A673 (cell line): ENCODE data around the gene SLC44A3. TPM values are rescaled to one million over a fixed set of nuclear protein-coding genes. Genes with fewer than 3 reads are reported as not detected.

ENCODE experiments used
- BruUV-seq: library from RNA; stranded (reverse); fragments of 400-500 nt; replicated peaks from 2 replicates; lab custom pipeline; 2021; lab: Mats Ljungman, UMichigan
- CTCF ChIA-PET: fragments of 300-600 bp; sonication (Branson Sonifier 250); formaldehyde crosslinking; loops from one replicate; lab custom pipeline; 2022; ENCODE audit warnings: antibody characterized with exemption; lab: Charles Lee
- POLR2A ChIA-PET: fragments of 300-600 bp; sonication (Branson Sonifier 250); formaldehyde crosslinking; loops from one replicate; lab custom pipeline; 2022; ENCODE audit warnings: antibody characterized with exemption; ENCODE audit not compliant: low non-redundant PET; lab: Charles Lee
- DNase-seq: peaks from one replicate; pipeline ENCODE4 v3.0.0-alpha.2; 2015; ENCODE audit warnings: low spot score
- H3K27ac ChIP-seq: fragments of 200-600 bp; sonication (generic); 2 replicates; pipeline ENCODE4 v1.5.1; 2016; ENCODE audit warnings: mixed run types, low read depth, mild to moderate bottlenecking, mixed read lengths, antibody characterized with exemption, low read length; ENCODE audit not compliant: poor library complexity, severe bottlenecking
- H3K27me3 ChIP-seq: fragments of 200-600 bp; sonication (generic); replicated peaks from 2 replicates; pipeline ENCODE4 v1.6.1; 2017; ENCODE audit warnings: mixed run types, low read depth, mild to moderate bottlenecking, mixed read lengths, antibody characterized with exemption, low read length; ENCODE audit not compliant: insufficient read depth, poor library complexity
- H3K36me3 ChIP-seq: fragments of 200-600 bp; sonication (generic); 2 replicates; pipeline ENCODE4 v1.6.1; 2016; ENCODE audit warnings: mixed run types, mild to moderate bottlenecking, mixed read lengths, antibody characterized with exemption, low read length; ENCODE audit not compliant: insufficient read depth, poor library complexity, severe bottlenecking
- H3K4me1 ChIP-seq: fragments of 200-600 bp; sonication (generic); 2 replicates; pipeline ENCODE4 v1.6.1; 2017; ENCODE audit warnings: mixed run types, mild to moderate bottlenecking, mixed read lengths, antibody characterized with exemption, low read length; ENCODE audit not compliant: insufficient read depth, poor library complexity, severe bottlenecking
- H3K4me3 ChIP-seq: fragments of 200-600 bp; sonication (generic); 2 replicates; pipeline ENCODE4 v1.5.1; 2016; ENCODE audit warnings: low read depth, mixed run types, mild to moderate bottlenecking, mixed read lengths, low read length; ENCODE audit not compliant: poor library complexity, severe bottlenecking
- H3K9me3 ChIP-seq: fragments of 200-600 bp; sonication (generic); 2 replicates; pipeline ENCODE4 v1.6.1; 2016; ENCODE audit warnings: mixed run types, low read depth, mild to moderate bottlenecking, mixed read lengths, antibody characterized with exemption, low read length; ENCODE audit not compliant: poor library complexity, severe bottlenecking
- EZH2 ChIP-seq: fragments of 200-600 bp; sonication (generic); IDR thresholded peaks from 2 replicates; pipeline ENCODE4 v1.6.1; 2017; ENCODE audit warnings: borderline replicate concordance, low read depth, mild to moderate bottlenecking, mixed read lengths, antibody characterized with exemption, low read length; ENCODE audit not compliant: poor library complexity, severe bottlenecking
- intact Hi-C: fragments of 100-400 bp; cut with micrococcal nuclease; formaldehyde crosslinking; loops from one replicate; pipeline ENCODE4 v1.10.0; 2022; ENCODE audit not compliant: unreplicated experiment
- total RNA-seq: library from RNA; stranded (reverse); gene quantifications from 2 replicates; pipeline ENCODE4 v1.2.3, GENCODE V29; 2021
- TF ChIP-seq, protein P1 (sequence below): fragments of 300-800, 200-600 bp; sonication (generic); conservative IDR thresholded peaks from 2 replicates; pipeline ENCODE4 v1.5.1; 2017; ENCODE audit warnings: low read depth, mild to moderate bottlenecking, antibody characterized with exemption, low read length, moderate library complexity, mixed read lengths

SLC44A3 gene
- total RNA-seq, 1 experiment from 2014 or later, result not detected

DNA sequence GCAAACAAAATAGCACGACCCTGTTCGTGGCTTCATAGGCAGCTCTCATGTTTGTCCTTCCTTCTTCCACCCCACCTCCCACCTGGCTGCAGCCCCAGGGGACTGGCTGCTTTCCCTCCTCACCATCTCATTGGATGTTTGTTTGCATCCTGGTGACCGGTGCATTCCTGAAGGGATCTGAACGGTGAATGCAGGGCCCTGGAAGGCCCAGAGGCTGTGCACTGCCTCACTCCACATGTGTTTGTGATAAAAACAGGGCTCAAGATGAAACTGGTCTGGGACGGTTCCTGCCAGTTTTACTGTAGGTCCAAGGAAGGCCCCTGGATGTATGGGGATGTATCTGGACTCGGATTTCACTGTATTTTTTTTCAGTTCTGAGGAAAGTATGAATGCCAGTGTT lies 63.9 kb downstream of the SLC44A3 start:
- no peak for TF ChIP-seq EZH2
- TF ChIP-seq, protein P1, sequence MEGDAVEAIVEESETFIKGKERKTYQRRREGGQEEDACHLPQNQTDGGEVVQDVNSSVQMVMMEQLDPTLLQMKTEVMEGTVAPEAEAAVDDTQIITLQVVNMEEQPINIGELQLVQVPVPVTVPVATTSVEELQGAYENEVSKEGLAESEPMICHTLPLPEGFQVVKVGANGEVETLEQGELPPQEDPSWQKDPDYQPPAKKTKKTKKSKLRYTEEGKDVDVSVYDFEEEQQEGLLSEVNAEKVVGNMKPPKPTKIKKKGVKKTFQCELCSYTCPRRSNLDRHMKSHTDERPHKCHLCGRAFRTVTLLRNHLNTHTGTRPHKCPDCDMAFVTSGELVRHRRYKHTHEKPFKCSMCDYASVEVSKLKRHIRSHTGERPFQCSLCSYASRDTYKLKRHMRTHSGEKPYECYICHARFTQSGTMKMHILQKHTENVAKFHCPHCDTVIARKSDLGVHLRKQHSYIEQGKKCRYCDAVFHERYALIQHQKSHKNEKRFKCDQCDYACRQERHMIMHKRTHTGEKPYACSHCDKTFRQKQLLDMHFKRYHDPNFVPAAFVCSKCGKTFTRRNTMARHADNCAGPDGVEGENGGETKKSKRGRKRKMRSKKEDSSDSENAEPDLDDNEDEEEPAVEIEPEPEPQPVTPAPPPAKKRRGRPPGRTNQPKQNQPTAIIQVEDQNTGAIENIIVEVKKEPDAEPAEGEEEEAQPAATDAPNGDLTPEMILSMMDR, result no peak
- ChIA-PET POLR2A (no interaction called here), CTCF (no interaction called here)
- Histone ChIP-seq H3K4me3 (no peak overlapping the region), H3K4me1 (no peaks in the 10 kb centered on the region), H3K27ac (no peak overlapping the region), H3K36me3 (no peaks in the 10 kb centered on the region), H3K9me3 (no peaks in the 10 kb centered on the region), H3K27me3 (no peaks in the 10 kb centered on the region)
- BruUV-seq, result no TSS peak
- no peak for DNase-seq
- intact Hi-C loops, result no loop called here

DNA sequence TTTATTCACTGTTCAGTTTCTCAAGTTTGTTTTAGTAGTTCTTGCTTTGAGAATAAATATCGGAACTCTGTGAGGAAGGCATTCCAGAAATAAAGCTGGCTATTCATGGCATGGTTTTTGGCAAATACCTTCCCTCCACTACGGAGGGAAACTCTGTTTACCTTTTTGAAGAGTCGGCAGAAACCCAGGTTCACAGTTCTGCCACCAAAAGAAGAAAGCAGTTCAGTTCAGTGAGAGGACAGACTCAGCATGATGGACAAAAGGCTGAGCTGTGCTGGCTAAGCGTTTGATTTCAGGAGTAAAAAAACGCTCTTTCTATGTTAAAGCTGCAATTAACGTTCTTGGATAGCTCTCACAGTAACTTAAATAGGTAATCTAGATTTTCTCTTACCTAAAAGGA lies 64.3 kb downstream of the SLC44A3 start:
- H3K4me3 ChIP-seq, result no peak overlapping the region
- H3K4me1 ChIP-seq, result no peaks in the 10 kb centered on the region
- TF ChIP-seq EZH2, result no peak
- TF ChIP-seq, protein P1, result no peak
- no peaks in the 10 kb centered on the region for H3K27me3 ChIP-seq
- BruUV-seq, result no TSS peak
- no peaks in the 10 kb centered on the region for H3K36me3 ChIP-seq
- ChIA-PET CTCF (no interaction called here), POLR2A (no interaction called here)
- intact Hi-C loops, result no loop called here
- no peaks in the 10 kb centered on the region for H3K9me3 ChIP-seq
- no peak for DNase-seq
- no peak overlapping the region for H3K27ac ChIP-seq

DNA sequence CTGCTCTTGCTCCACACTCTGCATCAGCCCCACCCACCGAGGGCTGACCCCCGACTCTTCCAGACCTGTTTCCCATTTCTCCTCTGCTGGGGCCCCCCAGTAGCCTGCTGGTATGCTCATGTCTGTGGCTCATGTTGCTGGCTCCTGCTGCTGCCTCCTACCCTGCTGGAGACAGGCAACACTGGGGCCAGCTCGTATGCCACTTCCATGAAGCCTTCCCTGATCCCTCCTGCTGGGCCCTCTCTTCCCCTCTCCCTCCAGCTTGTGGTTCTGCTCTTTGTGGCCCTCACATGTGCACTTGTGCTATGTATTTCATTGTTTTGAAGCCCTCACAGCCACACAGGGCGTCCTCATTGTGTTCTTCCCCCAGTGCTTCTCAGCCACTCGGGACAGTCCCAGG lies 66.2 kb downstream of the SLC44A3 start:
- BruUV-seq, result no TSS peak
- Histone ChIP-seq H3K36me3 (peaks cover 6% of the 10 kb centered on the region), H3K27me3 (no peaks in the 10 kb centered on the region), H3K4me3 (no peak overlapping the region), H3K4me1 (no peaks in the 10 kb centered on the region), H3K9me3 (no peaks in the 10 kb centered on the region), H3K27ac (no peak overlapping the region)
- no peak for TF ChIP-seq EZH2
- TF ChIP-seq, protein P1, result no peak
- no peak for DNase-seq
- POLR2A ChIA-PET, result no interaction called here
- intact Hi-C loops, result no loop called here
- CTCF ChIA-PET, result interaction anchor here (0.7 kb wide), 1 partner anchor 156 kb away, joined by 3 read pairs; no protein-coding TSS in a partner anchor
